Uterus (tissue), 2 donors: ENCODE results near the gene BLTP3A.

Source experiments
- POLR2A ChIP-seq, 2 donors: fragments of 450-650 bp; IDR thresholded peaks; one replicate each; pipeline ENCODE4 v1.6.1; 2016; ENCODE audit warnings: antibody characterized with exemption in 2 of 2, mild to moderate bottlenecking in 1 of 2, moderate library complexity in 1 of 2
- TF ChIP-seq, protein P1 (sequence below), 4 experiments: fragments of 200-600 bp in 2 of 4; fragments of 450-650 bp in 2 of 4; sonication (generic) in 2 of 4; IDR thresholded peaks; one replicate each; pipeline ENCODE4 v1.5.1; 2016 to 2019; ENCODE audit warnings: antibody characterized with exemption in 4 of 4, mild to moderate bottlenecking in 2 of 4, moderate library complexity in 1 of 4

- no peak for TF ChIP-seq POLR2A (IDR thresholded peaks at IDR 0.05)
- TF ChIP-seq, protein P1, sequence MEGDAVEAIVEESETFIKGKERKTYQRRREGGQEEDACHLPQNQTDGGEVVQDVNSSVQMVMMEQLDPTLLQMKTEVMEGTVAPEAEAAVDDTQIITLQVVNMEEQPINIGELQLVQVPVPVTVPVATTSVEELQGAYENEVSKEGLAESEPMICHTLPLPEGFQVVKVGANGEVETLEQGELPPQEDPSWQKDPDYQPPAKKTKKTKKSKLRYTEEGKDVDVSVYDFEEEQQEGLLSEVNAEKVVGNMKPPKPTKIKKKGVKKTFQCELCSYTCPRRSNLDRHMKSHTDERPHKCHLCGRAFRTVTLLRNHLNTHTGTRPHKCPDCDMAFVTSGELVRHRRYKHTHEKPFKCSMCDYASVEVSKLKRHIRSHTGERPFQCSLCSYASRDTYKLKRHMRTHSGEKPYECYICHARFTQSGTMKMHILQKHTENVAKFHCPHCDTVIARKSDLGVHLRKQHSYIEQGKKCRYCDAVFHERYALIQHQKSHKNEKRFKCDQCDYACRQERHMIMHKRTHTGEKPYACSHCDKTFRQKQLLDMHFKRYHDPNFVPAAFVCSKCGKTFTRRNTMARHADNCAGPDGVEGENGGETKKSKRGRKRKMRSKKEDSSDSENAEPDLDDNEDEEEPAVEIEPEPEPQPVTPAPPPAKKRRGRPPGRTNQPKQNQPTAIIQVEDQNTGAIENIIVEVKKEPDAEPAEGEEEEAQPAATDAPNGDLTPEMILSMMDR (IDR thresholded peaks at IDR 0.05), result no peak
Measured at GRCh38 chr6:34819571-34820480, 27.9 kb downstream of the BLTP3A start.
